Cardiac septum (tissue), 1 donor: ENCODE data around the gene FEM1B. TPM values are rescaled to one million over a fixed set of nuclear protein-coding genes. Genes with fewer than 3 reads are reported as not detected.
A peak's percentile ranks its signal among the peaks of the same experiment; 100 is the strongest.

Experiments used
- DNase-seq: peaks from one replicate; pipeline ENCODE4 v3.0.0-alpha.2; 2020; ENCODE audit warnings: low spot score
- intact Hi-C: fragments of 100-400 bp; cut with DNase I; formaldehyde crosslinking; loops from one replicate; pipeline ENCODE4 v1.14.0; 2022
- total RNA-seq: library from RNA; stranded (reverse); fragmentation: NEBNext Ultra II Directional; extraction: Animal tissue kit (Norgen Biotek cat#: 25700); gene quantifications from one replicate; pipeline ENCODE4 v1.2.1, GENCODE V29; 2021
- donor health status: DM: no; HTN: no; CAD: no.

The FEM1B gene
- total RNA-seq, 1 donor from 2014 or later: 114 TPM

GRCh38 chr15:68316061-68316804 lies 38.7 kb downstream of the FEM1B start:
- intact Hi-C loops: no loop called here
- peak; percentile 75 for DNase-seq

DNA sequence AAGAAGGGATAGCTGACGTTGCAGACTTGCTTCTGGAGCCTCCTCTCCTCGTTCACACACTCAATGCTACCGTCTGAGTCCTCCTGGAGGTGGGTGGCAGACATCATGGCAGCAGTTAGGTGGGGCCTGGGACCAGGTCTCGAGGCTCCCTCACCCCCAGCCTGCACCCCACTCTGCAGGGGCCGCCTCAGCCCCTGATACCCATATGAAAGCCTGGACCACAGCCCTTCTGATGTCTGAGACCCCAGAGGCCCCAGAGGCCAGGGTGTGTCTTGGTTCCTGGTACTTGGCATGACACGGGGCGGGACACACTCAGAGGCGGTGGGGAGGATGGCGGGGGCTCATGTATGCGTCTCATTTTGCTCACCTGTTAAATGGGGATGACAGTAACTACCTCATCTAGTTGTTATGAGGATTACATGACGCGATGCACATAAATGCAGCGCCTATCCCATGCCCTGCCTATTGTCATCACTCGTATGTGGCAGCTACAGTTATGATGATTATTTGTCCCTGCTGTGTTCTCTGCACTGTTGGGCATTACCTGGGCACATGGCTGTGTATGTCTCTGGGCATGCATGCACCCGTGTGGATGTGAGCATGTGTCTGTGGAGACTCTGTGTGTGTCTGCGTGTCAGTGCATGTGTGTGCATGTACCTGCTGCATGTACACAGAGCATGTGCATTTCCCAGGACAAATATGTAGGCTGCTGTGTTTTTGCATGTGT lies 39.9 kb downstream of the FEM1B start:
- intact Hi-C loops: no loop called here
- DNase-seq: peak; percentile 60

- DNase-seq: peak; percentile 57
- intact Hi-C loops: no loop called here
These were observed 40.7 kb downstream of the FEM1B start for GRCh38 chr15:68318008-68318835.

DNA sequence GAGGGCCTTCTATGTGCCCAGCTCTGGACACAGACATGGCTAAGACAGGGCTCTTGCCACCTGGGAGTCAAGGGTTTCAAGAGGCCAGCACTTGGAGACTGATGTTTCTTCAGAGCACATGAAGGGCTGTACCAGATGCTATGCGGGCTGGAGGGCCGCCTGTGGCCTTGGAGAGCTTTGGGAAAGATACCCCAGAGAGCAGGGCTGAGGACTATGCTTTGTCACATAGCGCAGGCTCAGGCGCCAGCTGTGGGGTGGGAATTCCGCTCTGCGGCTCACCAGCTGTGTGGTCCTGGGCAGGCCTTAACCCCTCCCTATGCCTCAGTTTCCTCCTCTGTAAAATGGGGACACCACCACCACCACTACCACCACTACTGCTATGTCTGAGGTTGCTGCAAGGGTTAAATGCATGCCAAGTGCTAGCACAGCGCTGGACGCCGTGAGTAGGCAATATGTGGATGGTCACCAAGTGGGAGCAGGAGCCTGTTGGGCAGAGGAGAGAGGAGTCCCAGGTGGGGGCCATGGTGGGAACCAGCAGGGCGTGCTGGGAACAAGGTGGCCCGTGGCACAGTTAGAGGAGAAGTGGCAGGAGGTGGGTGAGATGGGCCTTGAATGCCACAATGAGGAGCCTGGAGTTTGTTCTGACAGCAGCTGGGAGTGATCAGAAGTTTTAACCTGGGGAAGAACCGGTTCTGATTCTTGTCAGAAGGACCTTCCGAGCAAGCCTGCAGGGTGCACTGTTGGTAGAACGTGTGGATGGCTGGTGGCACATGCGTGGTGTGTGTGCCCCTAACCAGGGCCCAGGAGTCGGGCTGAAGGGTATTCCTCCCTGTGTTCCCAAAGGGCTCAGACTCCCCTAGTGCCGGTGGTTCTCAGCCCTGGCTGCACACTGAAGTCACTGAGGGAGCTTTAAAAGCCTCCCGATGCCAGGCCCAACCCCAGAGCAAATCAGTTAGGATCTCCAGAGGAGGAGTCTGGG lies 41.7 kb downstream of the FEM1B start:
- peak; percentile 55 for DNase-seq
- intact Hi-C loops: no loop called here

- DNase-seq: no peak
- intact Hi-C loops: no loop called here
These were observed 42.5 kb downstream of the FEM1B start for GRCh38 chr15:68319997-68320396.

GRCh38 chr15:68321229-68321628 lies 43.7 kb downstream of the FEM1B start:
- intact Hi-C loops: no loop called here
- DNase-seq: no peak

DNA sequence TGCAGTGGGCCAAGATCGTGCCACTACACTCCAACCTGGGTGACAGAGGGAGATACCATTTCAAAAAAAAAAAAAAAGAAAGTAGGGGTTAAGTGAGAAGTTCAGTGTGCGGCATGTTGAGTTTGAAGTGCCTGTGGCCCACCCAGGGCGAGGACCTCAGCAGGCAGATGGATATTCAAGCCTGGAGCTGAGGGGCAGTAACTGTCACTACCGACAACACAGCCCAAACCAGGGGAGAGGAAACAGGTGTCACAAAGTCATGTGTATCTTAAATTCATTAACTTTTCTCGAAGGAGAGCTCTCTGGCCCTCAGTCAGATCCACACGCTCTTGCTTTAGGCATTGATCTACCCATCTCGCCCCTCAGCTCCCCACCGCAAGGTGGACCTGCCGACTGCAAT lies 45.3 kb downstream of the FEM1B start:
- no peak for DNase-seq
- intact Hi-C loops: no loop called here

GRCh38 chr15:68325726-68326125 lies 48.2 kb downstream of the FEM1B start:
- intact Hi-C loops: no loop called here
- no peak for DNase-seq

- intact Hi-C loops: no loop called here
- DNase-seq: no peak
These were observed 49.3 kb downstream of the FEM1B start for GRCh38 chr15:68326711-68327354.

GRCh38 chr15:68328443-68328842 lies 50.9 kb downstream of the FEM1B start:
- intact Hi-C loops: no loop called here
- no peak for DNase-seq

DNA sequence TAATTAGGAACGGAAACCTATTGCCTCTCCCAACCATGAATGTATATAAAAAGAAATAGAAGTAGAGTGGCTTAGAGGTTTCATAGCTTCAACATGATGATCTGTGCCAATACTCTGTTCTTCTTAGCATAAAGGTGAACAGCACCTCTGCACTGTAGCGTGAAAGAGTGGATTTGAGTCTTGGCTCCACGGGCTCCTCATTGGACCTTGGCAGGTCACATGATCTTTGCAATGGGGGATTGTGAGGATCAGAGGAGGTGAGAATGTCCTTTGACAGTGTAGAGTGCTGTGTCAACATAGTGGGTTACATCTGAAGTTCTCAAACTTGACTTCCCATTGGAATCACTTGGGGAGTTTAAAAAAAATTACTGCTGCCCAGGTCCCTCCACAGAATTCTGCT lies 51.4 kb downstream of the FEM1B start:
- DNase-seq: no peak
- intact Hi-C loops: no loop called here

DNA sequence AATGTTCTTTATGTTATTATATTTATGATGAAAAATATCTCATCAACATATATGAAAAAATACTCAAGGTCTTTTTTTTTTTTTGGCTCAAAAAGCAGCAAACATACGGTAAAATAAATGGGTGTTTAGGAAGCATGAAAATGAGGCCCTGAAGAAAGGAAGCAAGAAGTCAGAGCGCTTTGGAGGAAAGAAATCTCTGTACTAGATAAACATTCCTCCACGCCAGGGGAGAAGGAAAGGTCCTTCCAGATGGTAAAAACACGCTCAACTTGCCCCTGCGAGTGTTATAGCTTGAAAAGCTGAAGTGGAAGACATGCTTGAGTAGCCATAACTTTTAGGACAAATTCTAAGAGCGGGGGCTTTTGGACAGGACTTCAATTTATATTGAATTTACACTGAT lies 52.9 kb downstream of the FEM1B start:
- intact Hi-C loops: no loop called here
- DNase-seq: no peak

DNA sequence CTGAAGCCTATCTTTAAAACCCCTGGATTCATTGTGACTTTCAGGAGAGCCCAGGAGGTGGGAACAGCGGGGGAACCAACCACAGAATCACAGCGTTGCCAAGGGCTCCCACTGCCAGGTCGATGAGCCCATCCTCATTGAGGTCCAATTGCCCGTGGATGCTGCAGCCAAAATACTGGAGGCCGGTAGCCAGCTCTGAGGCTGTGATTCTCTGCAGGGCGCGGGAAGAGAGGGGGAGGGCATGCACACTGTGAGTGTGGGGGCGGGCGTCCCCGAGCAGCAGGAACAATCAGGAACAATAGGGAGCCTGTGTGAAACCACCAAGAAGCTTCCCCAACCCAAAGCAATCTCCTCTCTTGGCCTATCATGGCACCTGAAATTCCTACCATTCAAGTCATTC lies 53.4 kb downstream of the FEM1B start:
- intact Hi-C loops: no loop called here
- no peak for DNase-seq

DNA sequence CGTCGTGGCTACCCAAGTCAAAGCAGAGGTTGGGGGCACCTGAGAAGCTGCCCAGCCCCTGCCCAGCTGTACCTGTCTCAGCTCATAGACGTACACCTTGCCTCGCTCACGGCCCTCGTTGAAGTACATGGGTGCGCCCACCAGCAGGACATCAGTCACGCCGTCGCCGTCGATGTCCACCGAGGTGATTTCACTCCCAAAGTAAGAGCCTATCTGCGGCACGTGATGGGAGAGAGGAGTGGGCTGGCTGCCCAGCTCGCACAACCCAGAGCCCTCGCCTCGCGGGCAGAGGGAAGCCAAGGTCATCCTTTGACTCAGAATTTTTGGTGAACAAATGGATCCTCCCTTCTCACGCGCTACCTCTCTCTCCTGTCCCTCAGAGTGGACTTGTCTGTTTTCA lies 54.7 kb downstream of the FEM1B start:
- no peak for DNase-seq
- intact Hi-C loops: no loop called here

DNA sequence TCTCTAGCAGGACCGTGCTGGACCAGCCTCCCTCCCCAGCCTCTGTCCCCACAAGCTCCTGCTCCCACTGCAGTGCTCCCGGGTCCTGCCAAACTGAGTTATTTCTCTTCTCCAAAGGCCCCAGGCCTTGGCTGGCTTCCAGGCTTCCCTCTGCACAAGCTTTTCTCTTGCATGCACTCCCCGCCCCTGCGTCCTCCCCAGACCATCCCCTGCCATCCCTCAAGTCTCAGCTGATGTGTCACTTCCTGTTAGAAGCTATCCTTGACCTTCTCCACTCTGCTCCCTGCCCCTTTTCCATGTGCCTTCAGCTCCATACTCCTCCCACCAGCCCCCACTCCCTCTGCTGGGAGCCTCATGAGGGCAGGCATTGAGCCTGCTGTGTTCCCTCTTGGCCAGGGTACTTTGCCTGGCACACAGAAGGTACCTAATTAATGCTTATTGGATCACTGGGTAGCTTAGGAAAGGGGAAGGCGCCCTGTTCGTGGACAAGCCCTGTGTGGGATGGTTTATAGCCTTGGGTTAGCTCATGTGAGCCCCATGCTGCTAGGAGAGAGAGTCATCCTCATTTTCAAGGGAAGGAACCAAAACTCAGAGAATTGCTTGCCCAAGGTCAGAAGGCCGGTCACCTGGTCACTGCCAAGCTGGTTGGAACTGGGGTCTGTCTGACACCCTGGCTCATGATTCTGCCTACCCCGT lies 56.4 kb downstream of the FEM1B start:
- no peak for DNase-seq
- intact Hi-C loops: no loop called here

GRCh38 chr15:68334661-68335124 lies 57.1 kb downstream of the FEM1B start:
- no peak for DNase-seq
- intact Hi-C loops: no loop called here

- intact Hi-C loops: no loop called here
- no peak for DNase-seq
These were observed 57.7 kb downstream of the FEM1B start for GRCh38 chr15:68335251-68335650.

- intact Hi-C loops: no loop called here
- no peak for DNase-seq
These were observed 58.1 kb downstream of the FEM1B start for GRCh38 chr15:68335655-68336054.
